Hippocampal formation (tissue), 2 donors: ENCODE results near the gene SMOC2.

ENCODE experiments used
- DNase-seq, 2 donors: peaks; one replicate each; lab custom pipeline; 2025; lab: John Stamatoyannopoulos, UW

The SMOC2 gene

GRCh38 chr6:168574075-168574698, 133.2 kb downstream of the SMOC2 start:
- no peak for DNase-seq

GRCh38 chr6:168574699-168575195, 133.8 kb downstream of the SMOC2 start:
- DNase-seq = no peak

GRCh38 chr6:168575346-168576098, 134.5 kb downstream of the SMOC2 start:
- DNase-seq = no peak

- no peak for DNase-seq
These were observed 135.4 kb downstream of the SMOC2 start for GRCh38 chr6:168576388-168576787.

- no peak for DNase-seq
These were observed 136.5 kb downstream of the SMOC2 start for GRCh38 chr6:168577496-168577895.

- DNase-seq = no peak
These were observed 137.1 kb downstream of the SMOC2 start for GRCh38 chr6:168578036-168578435.

- no peak for DNase-seq
These were observed 140.3 kb downstream of the SMOC2 start for GRCh38 chr6:168581236-168581635.

- no peak for DNase-seq
These were observed 140.7 kb downstream of the SMOC2 start for GRCh38 chr6:168581706-168582105.

- DNase-seq = no peak
These were observed 141.6 kb downstream of the SMOC2 start for GRCh38 chr6:168582571-168582981.

- no peak for DNase-seq
These were observed 142.1 kb downstream of the SMOC2 start for GRCh38 chr6:168583126-168583525.

GRCh38 chr6:168583821-168584220, 142.8 kb downstream of the SMOC2 start:
- DNase-seq = no peak

- no peak for DNase-seq
These were observed 143.3 kb downstream of the SMOC2 start for GRCh38 chr6:168584249-168584648.

- no peak for DNase-seq
These were observed 143.7 kb downstream of the SMOC2 start for GRCh38 chr6:168584671-168585070.

- DNase-seq = no peak
These were observed 144.5 kb downstream of the SMOC2 start for GRCh38 chr6:168585441-168585840.

GRCh38 chr6:168589275-168589674, 148.3 kb downstream of the SMOC2 start:
- no peak for DNase-seq

- no peak for DNase-seq
These were observed 149.4 kb downstream of the SMOC2 start for GRCh38 chr6:168590406-168590805.

- DNase-seq = no peak
These were observed 155.4 kb downstream of the SMOC2 start for GRCh38 chr6:168596344-168596743.

- no peak for DNase-seq
These were observed 156.5 kb downstream of the SMOC2 start for GRCh38 chr6:168597471-168597875.

GRCh38 chr6:168598251-168599117, 157.5 kb downstream of the SMOC2 start:
- DNase-seq = no peak

GRCh38 chr6:168599118-168599494, 158.1 kb downstream of the SMOC2 start:
- no peak for DNase-seq

- no peak for DNase-seq
These were observed 158.9 kb downstream of the SMOC2 start for GRCh38 chr6:168599769-168600330.

GRCh38 chr6:168600381-168600780, 159.4 kb downstream of the SMOC2 start:
- no peak for DNase-seq
